ENCODE data around the gene NUP50.

- TF ChIP-seq, protein P1, sequence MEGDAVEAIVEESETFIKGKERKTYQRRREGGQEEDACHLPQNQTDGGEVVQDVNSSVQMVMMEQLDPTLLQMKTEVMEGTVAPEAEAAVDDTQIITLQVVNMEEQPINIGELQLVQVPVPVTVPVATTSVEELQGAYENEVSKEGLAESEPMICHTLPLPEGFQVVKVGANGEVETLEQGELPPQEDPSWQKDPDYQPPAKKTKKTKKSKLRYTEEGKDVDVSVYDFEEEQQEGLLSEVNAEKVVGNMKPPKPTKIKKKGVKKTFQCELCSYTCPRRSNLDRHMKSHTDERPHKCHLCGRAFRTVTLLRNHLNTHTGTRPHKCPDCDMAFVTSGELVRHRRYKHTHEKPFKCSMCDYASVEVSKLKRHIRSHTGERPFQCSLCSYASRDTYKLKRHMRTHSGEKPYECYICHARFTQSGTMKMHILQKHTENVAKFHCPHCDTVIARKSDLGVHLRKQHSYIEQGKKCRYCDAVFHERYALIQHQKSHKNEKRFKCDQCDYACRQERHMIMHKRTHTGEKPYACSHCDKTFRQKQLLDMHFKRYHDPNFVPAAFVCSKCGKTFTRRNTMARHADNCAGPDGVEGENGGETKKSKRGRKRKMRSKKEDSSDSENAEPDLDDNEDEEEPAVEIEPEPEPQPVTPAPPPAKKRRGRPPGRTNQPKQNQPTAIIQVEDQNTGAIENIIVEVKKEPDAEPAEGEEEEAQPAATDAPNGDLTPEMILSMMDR (conservative IDR thresholded peaks at IDR 0.05), result no peak
- TF ChIP-seq ZFX (IDR thresholded peaks at IDR 0.05), result no peak
Observed at GRCh38 chr22:45227645-45228400, 64.1 kb downstream of the NUP50 start.
